ENCODE measurements around the gene BCORL1. TPM values are rescaled to one million over a fixed set of nuclear protein-coding genes. Genes with fewer than 3 reads are reported as not detected.

Gene BCORL1
- total RNA-seq, 1 experiment from 2014 or later: 0.47 TPM

DNA sequence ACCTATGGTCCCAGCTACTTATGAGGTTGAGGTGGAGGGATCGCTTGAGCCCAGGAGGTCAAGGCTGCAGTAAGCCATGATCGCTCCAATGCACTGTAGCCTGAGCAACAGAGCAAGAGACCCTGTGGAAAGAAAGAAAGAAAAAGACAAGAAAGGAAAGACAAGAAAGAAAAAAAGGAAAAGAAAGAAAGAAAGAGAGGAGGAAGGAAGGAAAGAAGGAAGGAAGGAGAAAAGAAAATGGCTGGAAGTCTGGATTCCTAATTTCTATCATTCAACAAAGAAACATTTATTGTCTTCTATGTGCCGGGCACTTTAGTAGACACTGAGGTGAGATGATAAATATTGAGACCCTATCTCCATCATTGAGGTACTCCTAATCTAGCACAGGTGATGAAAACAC, 26.8 kb upstream of the BCORL1 start:
- Histone ChIP-seq H3K27ac (no peak overlapping the region), H3K4me1 (replicated peaks) (peaks cover 6% of the 10 kb centered on the region), H3K27me3 (replicated peaks) (no peaks in the 10 kb centered on the region), H3K4me3 (no peak overlapping the region), H3K36me3 (no peaks in the 10 kb centered on the region), H3K9me3 (replicated peaks) (no peaks in the 10 kb centered on the region)
- no peak for DNase-seq (ENCODE audit: low read depth in 1 of 2, low spot score in 2 of 2)

DNA sequence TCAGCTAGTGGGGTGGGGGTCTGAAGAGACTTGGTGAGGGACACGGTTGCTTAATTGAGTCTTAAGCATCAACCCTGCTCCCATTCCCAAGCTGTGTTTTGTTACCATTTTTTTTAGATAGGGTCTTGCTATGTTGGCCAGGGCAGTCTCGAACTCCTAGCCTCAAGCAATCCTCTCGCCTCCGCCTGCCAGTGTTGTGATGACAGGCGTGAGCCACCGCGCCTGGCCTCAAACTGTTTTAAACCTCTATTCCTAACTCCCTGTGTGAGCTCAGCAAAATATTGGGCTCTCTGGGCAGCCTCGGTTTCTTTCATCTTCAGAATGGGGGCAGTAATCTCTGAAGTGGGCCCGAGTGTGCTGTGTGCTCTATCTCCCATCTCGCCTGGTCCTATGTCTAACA, 26.3 kb upstream of the BCORL1 start:
- Histone ChIP-seq H3K27ac (no peak overlapping the region), H3K9me3 (replicated peaks) (no peaks in the 10 kb centered on the region), H3K36me3 (no peaks in the 10 kb centered on the region), H3K4me3 (no peak overlapping the region), H3K4me1 (replicated peaks) (peaks cover 7% of the 10 kb centered on the region), H3K27me3 (replicated peaks) (no peaks in the 10 kb centered on the region)
- no peak for DNase-seq (ENCODE audit: low read depth in 1 of 2, low spot score in 2 of 2)

DNA sequence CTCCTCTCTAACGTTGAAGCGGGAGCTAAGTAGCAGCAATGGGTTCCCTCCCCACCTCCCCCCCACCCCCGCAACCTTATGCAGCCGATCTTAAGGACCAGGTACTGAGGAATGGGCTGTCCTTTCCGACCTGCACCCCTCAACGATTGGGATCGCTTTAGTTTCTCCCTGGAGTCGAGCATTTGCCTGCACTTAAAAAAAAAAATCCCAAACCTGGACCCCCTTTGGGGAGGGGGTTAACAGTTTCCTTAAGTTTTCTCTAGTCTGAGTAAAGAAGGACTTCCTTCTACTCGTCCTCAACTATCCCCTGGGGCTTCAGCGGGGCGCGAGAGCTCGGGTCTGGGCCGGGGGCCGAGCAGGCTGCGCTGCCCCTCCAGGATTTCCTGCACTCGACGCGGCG, 25.7 kb upstream of the BCORL1 start:
- no peak for DNase-seq (ENCODE audit: low read depth in 1 of 2, low spot score in 2 of 2)
- no peaks in the 10 kb centered on the region for H3K9me3 ChIP-seq (replicated peaks)
- no peak overlapping the region for H3K27ac ChIP-seq
- no peaks in the 10 kb centered on the region for H3K36me3 ChIP-seq
- no peaks in the 10 kb centered on the region for H3K27me3 ChIP-seq (replicated peaks)
- H3K4me1 ChIP-seq (replicated peaks): peaks cover 13% of the 10 kb centered on the region
- H3K4me3 ChIP-seq: peak overlapping the region; percentile 39; the same call in 1 of the 2 replicates

DNA sequence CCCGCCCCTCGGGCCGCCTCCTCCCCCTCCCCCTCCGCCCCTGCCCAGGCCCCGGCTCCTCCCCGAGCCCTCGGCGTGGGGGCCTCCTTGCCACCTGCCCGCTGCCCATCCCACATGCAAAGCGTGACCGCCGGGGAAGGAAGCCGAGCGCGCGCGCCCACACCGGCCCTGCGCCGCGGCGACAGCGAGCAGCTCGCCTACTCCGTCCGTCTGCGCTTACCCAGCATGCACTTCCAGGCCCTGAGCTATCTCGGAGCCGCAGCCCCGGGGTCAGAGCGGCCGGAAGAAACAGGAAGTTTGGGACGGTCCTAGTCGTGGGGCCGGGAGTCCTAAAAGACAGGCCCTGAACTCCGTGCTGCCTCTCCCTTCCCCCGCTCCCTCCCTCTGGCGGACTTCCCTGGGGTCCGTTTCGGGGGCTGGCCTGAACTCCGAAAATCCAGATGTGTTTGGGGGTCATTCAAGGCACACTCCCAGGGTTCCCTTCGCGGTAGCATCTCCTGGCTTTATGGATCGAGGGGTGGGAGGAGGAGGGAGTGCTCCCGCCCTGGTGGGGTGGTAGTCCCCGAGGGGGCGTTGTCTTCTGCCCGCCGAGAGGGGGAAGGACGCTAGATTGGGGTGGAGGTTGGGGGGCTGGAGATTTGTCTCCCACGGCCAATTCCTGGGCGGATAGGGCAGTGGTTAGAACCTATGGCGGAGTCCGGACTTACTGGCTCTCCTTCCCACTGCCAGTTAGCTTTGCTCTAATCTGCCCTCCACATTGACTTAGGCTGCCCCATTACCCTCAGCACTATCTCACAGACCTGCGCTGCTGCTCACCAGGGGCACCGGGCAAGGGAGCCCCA, 25.0 kb upstream of the BCORL1 start:
- Histone ChIP-seq H3K9me3 (replicated peaks) (no peaks in the 10 kb centered on the region), H3K36me3 (no peaks in the 10 kb centered on the region), H3K4me3 (peak overlapping the region; percentile 39), H3K27ac (peak overlapping the region; percentile 35; the same call in 1 of the 2 replicates), H3K4me1 (replicated peaks) (peaks cover 15% of the 10 kb centered on the region), H3K27me3 (replicated peaks) (no peaks in the 10 kb centered on the region)
- DNase-seq (ENCODE audit: low read depth in 1 of 2, low spot score in 2 of 2): peak; percentile 34 to 65

DNA sequence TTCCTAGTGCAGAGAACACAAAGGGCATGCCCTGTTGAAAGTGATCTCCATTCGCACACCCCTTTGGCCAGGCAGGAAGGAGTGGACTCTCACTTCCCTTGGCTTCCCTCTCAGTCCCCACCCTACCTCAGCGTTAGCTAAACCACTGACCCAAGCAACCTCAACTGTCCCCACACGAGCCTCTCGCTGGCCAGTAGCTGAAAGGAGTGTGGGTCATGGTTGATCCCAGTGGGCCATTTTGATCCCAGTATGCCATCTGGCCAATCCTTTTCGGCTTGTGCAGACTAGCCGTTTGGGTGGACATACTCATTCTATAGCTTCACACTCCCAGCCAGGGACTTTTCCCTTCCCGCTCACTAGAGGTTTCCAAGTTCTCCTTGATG, 24.4 kb upstream of the BCORL1 start:
- H3K4me3 ChIP-seq: no peak overlapping the region

DNA sequence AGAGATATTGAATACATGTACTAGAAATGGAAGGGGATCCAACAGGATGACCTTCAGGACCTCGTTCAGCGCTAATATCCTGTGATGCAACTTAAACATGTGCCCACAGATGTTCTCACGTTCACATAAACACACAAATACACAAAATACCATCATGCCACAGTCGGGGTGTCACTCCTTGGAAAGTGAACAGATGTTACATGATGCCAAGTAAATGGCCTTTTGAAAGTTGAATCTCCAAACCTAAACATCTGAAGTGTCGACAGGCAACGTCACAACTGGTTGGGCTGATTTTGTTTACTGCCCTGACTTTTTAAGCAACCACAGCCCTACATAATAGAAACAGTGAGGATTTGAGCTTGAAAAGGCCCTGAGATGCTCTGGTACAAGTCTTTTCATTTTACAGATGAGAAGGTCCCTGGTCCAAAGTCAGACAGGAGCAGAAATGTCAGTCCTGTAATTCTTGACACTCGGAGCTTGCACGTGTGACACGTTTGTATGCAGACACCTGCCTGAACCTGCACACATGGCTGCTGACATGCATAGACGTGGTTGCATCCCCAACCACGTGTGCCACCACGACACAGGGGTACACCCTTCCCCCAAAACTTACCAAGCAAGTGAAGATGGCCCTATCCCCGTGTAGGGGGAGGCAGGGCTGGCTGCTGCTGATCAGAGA, 23.5 kb upstream of the BCORL1 start:
- H3K9me3 ChIP-seq (replicated peaks): no peaks in the 10 kb centered on the region
- H3K27me3 ChIP-seq (replicated peaks): no peaks in the 10 kb centered on the region
- no peak overlapping the region for H3K27ac ChIP-seq
- no peak for DNase-seq (ENCODE audit: low read depth in 1 of 2, low spot score in 2 of 2)
- no peaks in the 10 kb centered on the region for H3K36me3 ChIP-seq
- no peak overlapping the region for H3K4me3 ChIP-seq
- peaks cover 19% of the 10 kb centered on the region for H3K4me1 ChIP-seq (replicated peaks)

More for the DNA sequence above, 24.4 kb upstream of the BCORL1 start:
- Histone ChIP-seq H3K27ac (no peak overlapping the region), H3K9me3 (replicated peaks) (no peaks in the 10 kb centered on the region), H3K27me3 (replicated peaks) (no peaks in the 10 kb centered on the region), H3K36me3 (no peaks in the 10 kb centered on the region), H3K4me1 (replicated peaks) (peaks cover 17% of the 10 kb centered on the region)
- DNase-seq (ENCODE audit: low read depth in 1 of 2, low spot score in 2 of 2): no peak

DNA sequence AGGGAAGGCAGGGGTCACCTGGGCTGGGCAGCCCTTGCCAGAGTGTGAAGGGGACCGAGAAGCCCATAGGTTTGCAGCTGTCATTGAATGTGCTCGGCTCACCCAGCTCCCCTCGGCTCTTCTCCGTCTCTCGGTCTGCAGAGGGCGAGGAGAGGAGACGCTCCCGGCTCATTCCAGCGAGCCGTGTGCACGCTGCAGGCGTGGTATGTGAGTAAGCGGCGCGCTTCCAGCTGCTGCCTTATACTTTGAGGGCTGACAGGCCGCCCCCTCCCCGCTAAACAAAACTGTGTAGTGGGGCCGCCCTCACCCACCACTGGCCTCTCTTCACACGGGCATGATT, 23.0 kb upstream of the BCORL1 start:
- H3K27ac ChIP-seq: no peak overlapping the region
- H3K36me3 ChIP-seq: no peaks in the 10 kb centered on the region
- H3K4me3 ChIP-seq: no peak overlapping the region
- H3K27me3 ChIP-seq (replicated peaks): no peaks in the 10 kb centered on the region
- no peaks in the 10 kb centered on the region for H3K9me3 ChIP-seq (replicated peaks)
- peaks cover 19% of the 10 kb centered on the region for H3K4me1 ChIP-seq (replicated peaks)
- no peak for DNase-seq (ENCODE audit: low read depth in 1 of 2, low spot score in 2 of 2)

DNA sequence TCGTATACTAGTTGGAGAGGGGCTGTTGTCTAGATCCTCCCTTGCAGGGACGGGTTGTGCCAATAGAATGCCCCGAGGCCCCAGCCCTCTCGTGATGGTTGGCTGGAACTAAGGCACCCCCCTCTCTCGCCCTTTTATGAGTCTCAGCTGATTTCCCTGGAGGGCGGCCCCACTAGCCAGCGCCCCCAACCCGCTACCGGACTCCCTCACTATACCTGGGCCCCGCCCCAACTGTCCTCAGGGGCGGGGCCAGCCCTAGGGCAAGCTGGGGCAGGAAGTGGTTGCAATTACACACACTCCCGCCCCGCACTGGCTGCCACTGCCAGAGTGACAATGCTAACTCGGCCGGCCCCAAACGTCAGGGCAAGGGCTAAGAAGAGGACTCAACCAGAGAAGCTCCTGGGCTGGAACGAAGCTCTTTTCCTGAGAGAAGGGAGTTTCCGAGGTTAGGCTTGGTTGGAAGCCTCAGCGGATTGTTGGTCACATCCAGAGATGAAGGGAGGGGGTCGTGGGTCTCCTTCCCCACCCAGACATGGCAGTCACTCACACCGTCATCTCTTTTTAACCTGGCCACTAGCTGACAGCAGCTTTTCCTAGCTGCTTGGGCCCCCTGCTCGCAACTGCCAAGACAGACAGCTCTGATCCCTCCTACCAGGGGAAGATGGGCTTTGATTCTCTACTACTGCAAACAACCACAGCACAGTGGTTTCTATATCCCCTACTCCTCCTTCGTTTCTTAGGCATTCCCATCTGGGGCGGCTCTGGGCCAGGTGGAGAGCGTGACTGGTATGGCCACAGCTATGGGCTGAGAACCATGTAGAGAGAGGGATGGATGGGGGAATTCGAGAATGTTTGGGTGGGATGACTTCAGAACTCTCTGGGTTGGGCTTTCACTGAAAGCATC, 21.0 kb upstream of the BCORL1 start:
- no peak overlapping the region for H3K27ac ChIP-seq
- no peaks in the 10 kb centered on the region for H3K36me3 ChIP-seq
- H3K9me3 ChIP-seq (replicated peaks): no peaks in the 10 kb centered on the region
- H3K27me3 ChIP-seq (replicated peaks): no peaks in the 10 kb centered on the region
- H3K4me3 ChIP-seq: no peak overlapping the region
- peak; percentile 33 to 59 for DNase-seq (ENCODE audit: low read depth in 1 of 2, low spot score in 2 of 2)
- H3K4me1 ChIP-seq (replicated peaks): peaks cover 19% of the 10 kb centered on the region

DNA sequence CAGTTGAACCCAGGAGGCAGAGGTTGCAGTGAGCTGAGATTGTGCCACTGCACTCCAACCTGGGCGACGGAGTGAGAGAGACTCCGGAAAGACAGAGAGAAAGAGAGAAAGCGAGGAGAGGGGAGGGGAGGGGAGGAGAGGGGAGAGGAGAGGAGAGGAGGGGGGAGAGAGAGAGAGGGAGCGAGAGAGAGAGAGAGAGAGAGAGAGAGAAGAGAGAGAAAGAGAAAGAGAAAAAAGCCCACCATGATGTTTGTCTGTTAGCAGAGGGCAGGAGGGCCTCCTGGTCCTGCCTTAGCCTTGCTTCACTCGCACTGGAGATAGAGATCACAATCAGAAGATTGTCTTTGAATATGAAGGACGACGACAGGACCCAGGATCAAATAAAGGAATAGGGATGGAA, 18.7 kb upstream of the BCORL1 start:
- H3K36me3 ChIP-seq: no peaks in the 10 kb centered on the region
- H3K9me3 ChIP-seq (replicated peaks): no peaks in the 10 kb centered on the region
- H3K27ac ChIP-seq: no peak overlapping the region
- no peak for DNase-seq (ENCODE audit: low read depth in 1 of 2, low spot score in 2 of 2)
- peaks cover 12% of the 10 kb centered on the region for H3K4me1 ChIP-seq (replicated peaks)
- H3K27me3 ChIP-seq (replicated peaks): no peaks in the 10 kb centered on the region
- H3K4me3 ChIP-seq: no peak overlapping the region

DNA sequence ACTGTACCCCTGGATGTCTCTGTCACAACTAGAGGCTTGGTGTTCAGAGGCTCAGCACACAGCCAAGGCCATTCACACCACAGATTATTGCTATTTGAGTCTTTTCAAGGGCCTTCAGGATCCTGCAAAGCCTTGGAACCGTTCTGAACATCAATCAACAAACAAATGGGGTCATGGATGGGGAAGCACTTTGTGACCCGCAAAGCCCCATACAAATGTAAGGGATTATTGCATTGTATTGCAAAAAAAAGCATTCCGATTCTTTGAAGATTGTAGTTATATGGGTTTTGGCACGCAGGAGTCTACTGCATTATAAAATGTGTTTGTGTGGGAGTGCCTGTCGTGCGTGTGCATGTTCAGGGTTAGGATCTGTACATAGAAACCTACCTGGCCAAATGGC, 17.3 kb upstream of the BCORL1 start:
- DNase-seq (ENCODE audit: low read depth in 1 of 2, low spot score in 2 of 2): no peak
- Histone ChIP-seq H3K36me3 (no peaks in the 10 kb centered on the region), H3K4me1 (replicated peaks) (peaks cover 12% of the 10 kb centered on the region), H3K4me3 (no peak overlapping the region), H3K27ac (no peak overlapping the region), H3K9me3 (replicated peaks) (no peaks in the 10 kb centered on the region), H3K27me3 (replicated peaks) (no peaks in the 10 kb centered on the region)

DNA sequence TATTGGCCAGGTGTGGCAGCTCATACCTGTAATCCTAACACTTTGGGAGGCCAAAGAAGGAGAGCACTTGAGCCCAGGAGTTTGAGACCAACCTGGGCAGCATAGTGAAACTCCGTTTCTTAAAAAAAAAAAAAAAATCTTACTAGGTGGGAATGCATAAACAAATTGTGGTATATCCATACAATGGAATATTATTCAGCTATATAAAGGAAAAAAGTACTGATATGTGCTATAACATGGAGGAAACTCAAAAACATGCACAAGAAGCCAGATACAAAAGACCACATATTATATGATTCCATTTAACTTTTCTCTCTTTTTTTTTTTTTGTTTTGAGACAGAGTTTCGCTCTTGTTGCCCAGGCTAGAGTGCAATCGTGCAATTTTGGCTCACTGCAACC, 13.5 kb upstream of the BCORL1 start:
- no peaks in the 10 kb centered on the region for H3K27me3 ChIP-seq (replicated peaks)
- DNase-seq (ENCODE audit: low read depth in 1 of 2, low spot score in 2 of 2): no peak
- H3K27ac ChIP-seq: no peak overlapping the region
- H3K4me1 ChIP-seq (replicated peaks): no peaks in the 10 kb centered on the region
- no peaks in the 10 kb centered on the region for H3K9me3 ChIP-seq (replicated peaks)
- no peaks in the 10 kb centered on the region for H3K36me3 ChIP-seq
- no peak overlapping the region for H3K4me3 ChIP-seq

DNA sequence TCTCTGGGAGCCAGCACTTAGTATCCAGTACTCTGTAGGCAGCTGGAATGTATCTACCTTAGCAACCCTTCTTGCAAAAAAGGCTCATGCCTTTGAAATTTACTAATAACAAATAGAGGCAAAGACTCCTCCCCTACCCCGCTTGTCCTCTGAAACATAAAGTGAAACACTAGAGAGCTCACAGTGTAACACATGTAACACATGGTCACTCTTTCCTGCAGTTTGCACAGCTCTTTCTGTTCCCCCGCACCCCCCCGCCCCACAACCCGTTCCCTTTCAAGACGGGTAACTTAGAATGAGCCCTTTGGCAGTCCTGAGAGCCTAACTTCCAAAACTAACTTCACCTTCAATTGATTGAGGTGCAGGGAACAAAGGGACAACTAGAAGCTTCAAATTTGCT, 6.0 kb upstream of the BCORL1 start:
- no peaks in the 10 kb centered on the region for H3K36me3 ChIP-seq
- no peak for DNase-seq (ENCODE audit: low read depth in 1 of 2, low spot score in 2 of 2)
- H3K4me3 ChIP-seq: no peak overlapping the region
- H3K4me1 ChIP-seq (replicated peaks): peaks cover 5% of the 10 kb centered on the region
- H3K27ac ChIP-seq: no peak overlapping the region
- H3K27me3 ChIP-seq (replicated peaks): 0 out of 2 replicates have a peak, but pooled peaks cover 4% of the 10 kb centered on the region
- H3K9me3 ChIP-seq (replicated peaks): no peaks in the 10 kb centered on the region

DNA sequence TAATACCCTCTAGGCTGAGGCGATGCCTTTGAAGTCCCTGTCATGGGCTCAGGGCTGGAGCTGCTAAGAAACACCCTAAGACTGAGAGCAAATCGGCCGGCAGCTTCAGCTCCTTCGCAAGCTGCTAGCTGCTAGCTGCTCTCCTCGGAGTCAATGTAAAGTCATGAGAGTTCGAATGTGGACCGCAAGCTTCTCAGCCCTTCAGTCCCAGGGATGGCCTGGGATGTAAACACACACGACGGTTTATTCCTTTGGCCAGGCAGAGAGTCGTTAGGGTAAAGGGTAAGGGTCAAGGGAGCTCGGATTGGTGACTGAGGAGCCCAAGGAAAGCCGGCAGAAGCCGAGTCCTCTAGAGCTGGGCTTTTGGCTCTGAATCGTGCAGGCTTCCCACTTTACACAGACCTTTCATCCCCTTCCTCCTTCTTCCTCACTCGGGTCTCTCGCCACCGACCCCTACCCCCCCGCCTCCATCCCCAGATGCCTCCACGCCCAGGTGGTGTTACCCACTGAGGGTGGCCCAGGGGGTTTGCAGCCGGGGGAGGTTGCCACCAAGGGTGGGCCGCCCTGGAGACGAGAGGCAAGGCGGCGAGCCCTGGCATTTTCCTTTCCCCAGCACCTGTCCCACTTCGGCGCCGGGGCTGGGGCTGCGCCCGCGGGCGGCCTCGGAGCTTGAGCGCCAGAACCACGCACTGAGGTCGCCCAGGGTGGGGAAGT, 3.1 kb upstream of the BCORL1 start:
- Histone ChIP-seq H3K36me3 (no peaks in the 10 kb centered on the region), H3K4me1 (replicated peaks) (peaks cover 10% of the 10 kb centered on the region), H3K27ac (no peak overlapping the region), H3K27me3 (replicated peaks) (0 out of 2 replicates have a peak, but pooled peaks cover 4% of the 10 kb centered on the region), H3K4me3 (no peak overlapping the region), H3K9me3 (replicated peaks) (no peaks in the 10 kb centered on the region)
- no peak for DNase-seq (ENCODE audit: low read depth in 1 of 2, low spot score in 2 of 2)
